NOMO-1 treated with DMSO at 0.1 percent for 48 hours (cell line): ENCODE data around the gene ZXDC.
A peak's percentile ranks its signal among the peaks of the same experiment; 100 is the strongest.

Source experiments
- DNase-seq: peaks from one replicate; lab custom pipeline; 2025; ENCODE audit not compliant: unreplicated experiment; lab: John Stamatoyannopoulos, UW

The ZXDC gene

DNA sequence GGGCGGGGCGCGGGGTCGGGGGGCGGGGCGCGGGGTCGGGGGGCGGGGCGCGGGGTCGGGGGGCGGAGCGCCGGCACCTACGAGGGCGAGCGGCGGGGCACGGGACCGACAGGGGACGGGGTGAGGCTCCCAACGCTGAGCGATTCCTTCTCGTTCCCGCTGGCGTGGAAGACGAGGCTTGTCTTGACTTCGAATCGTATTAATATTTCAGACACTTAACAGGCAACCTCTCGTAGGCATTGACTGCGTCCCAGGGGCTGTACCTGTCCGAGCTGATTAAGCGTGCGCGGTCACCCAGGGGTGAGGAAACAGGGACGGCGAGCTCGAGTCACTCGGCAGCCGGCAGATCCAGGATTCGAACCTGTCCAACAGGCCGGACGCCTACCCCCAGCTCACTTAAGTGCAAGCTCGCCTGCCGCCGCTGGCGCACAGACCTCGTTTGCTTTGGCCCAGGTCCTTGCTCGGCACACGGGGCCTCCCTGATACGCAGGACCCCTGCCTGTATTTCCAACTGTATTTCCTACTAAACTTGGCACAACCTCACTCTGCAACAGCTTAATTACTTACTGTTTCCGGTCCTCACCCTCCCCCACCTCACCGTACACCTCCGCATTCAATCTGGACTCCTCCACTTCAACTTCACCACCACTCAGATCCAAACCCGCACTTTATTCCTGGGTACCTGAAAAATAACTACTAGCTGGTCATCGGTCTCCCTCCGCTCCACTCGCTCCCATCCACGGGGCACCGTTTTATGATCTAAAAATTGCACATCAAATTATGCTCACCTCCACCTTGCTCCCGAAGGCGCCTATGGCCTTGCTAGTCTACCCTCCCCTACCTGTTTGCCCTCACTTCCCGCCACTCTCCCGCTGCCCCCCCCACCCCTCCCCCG, 722 bp upstream of the ZXDC start:
- DNase-seq = peak; percentile 54

DNA sequence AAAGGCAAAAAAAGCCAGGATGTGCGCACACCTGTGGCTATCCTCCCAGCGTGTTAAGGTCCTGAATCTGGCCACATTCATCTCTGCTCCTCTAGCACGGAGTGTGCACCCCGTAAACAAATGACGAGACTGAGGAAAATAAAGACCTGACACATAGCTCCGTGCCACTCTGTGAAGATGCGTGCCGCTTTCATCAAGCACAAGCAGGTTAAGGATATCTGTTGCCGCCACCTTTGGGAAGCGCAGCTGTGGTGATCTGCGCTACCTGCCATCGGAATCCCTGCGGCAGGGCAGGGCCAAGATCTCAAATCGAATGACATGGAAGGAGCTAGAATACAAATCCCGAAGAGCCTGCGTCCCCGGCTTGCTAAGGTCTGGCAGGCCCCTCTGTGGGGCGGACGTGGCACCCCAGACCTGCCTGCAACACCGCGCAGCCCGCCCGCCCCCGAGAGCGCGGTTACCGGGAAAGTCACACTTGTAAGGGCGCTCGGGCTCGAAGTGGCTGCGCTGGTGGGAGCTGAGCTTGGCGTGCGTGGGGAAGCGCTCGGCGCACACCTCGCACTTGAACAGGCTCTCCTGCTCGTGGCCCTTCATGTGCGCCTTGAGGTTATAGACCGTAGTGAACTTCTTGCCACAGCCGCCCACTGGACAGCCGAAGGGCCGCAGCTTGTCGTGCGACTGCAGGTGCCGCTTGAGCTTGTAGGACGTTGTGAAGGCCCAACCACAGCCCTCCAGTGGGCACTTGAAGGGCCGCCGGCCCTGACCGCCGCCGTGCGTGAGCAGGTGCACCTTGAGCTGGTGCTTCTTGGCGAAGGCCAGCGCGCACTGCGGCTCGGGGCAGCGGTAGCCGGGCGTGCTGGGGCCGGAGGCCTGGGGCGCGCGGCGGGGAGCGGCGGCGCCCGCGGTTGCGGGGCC, 936 bp downstream of the ZXDC start:
- DNase-seq = peak; percentile 43

- DNase-seq = peak; percentile 8
Observed at GRCh38 chr3:126473292-126474168, 2.2 kb downstream of the ZXDC start.

GRCh38 chr3:126472277-126473006, 3.2 kb downstream of the ZXDC start:
- peak; percentile 100 for DNase-seq

- DNase-seq = no peak
Observed at GRCh38 chr3:126469479-126469878, 6.2 kb downstream of the ZXDC start.

- DNase-seq = peak; percentile 39
Observed at GRCh38 chr3:126468028-126468891, 7.4 kb downstream of the ZXDC start.

DNA sequence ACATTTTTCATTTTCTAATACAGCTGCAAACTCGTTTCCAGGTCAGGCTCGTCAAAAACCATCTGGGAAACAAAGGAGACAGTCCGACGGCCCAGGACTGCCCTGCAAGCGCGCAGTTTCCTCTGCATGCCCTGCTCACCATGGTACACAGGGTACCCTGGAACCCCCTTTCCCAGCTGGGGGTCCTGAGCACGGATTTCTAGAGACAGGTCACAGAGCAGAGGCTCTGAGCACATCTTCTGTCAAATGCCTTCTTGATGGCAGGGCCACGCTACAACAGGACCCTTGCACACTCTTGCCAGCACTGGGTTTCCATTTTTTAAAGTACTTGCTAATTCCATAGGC, 8.1 kb downstream of the ZXDC start:
- no peak for DNase-seq

- no peak for DNase-seq
Observed at GRCh38 chr3:126466886-126467610, 8.6 kb downstream of the ZXDC start.

GRCh38 chr3:126465928-126466544, 9.7 kb downstream of the ZXDC start:
- peak; percentile 48 for DNase-seq

- no peak for DNase-seq
Observed at GRCh38 chr3:126464997-126465396, 10.7 kb downstream of the ZXDC start.

- peak; percentile 62 for DNase-seq
Observed at GRCh38 chr3:126464494-126464893, 11.2 kb downstream of the ZXDC start.

- DNase-seq = no peak
Observed at GRCh38 chr3:126464093-126464492, 11.6 kb downstream of the ZXDC start.

DNA sequence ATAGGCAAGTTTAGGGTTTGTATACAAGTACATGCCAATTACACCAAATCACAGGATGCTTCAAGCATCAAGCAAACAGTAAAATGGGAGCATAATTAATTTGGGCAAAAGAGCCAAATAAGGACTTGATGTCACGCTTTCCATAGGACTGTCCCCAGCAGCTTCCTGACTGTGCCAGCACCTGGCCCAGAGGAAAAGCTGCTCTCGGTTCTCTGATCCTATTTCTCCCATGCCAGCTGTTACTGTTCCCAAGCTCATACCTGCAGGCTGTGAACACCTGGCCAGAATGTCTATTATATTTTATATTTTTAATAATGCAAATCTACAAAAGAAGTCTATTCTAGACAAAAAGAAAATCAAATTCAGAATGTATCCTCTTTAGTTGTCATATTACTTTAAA, 12.2 kb downstream of the ZXDC start:
- no peak for DNase-seq

- DNase-seq = no peak
Observed at GRCh38 chr3:126461450-126462070, 14.1 kb downstream of the ZXDC start.

DNA sequence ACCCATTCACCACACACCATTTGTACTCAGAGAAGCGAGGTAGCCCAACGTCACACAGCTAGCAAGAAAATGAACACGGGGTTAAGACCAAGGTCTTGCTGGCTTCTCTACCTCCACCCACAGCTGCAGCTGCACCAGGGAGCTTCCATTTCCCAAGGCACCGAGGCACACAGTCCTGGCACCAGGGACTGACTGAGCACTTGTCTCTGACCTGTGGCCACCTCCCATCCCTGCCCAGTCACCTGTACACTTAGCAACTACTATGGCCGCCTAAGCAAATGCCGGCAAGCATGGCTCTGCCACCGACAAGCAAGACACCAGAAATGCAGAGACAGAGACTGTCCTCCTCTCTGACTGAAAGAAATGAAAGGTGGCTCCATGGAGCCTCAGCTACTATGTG, 15.3 kb downstream of the ZXDC start:
- DNase-seq = no peak

- DNase-seq = no peak
Observed at GRCh38 chr3:126459763-126460127, 15.9 kb downstream of the ZXDC start.

DNA sequence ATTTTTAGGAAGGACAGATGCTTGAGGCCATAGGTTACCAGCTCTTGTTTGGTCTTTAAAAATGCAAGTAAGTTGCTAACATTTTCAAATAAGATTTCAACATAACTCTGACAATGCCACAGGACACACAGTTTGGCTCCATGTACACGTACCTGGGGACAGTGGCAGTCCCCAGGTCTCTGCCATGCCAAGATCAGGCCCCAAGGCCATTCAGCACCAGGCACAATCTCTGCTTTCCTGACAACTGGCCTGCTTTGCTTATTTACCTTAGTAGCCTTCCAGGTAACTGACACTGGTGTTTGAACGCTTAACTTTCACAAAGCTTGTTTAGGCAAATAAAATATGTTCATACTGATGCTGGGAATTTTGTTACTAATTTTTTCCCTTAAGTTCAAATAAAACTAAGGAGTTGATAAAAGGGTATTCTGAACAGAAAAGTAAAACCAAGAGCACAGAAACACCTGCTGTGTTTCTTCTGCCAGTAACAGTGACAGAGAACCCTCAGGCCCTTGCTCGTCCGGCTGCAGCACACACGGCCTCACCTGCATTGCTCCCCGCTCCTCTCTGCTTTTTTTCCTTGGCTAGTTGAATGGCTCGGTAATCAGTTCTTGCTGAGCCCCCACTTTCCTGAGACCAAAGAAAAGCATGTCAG, 16.5 kb downstream of the ZXDC start:
- no peak for DNase-seq
